Measurements from ENCODE around the gene DENND4C.
A peak's percentile ranks its signal among the peaks of the same experiment; 100 is the strongest.

The DENND4C gene

DNA sequence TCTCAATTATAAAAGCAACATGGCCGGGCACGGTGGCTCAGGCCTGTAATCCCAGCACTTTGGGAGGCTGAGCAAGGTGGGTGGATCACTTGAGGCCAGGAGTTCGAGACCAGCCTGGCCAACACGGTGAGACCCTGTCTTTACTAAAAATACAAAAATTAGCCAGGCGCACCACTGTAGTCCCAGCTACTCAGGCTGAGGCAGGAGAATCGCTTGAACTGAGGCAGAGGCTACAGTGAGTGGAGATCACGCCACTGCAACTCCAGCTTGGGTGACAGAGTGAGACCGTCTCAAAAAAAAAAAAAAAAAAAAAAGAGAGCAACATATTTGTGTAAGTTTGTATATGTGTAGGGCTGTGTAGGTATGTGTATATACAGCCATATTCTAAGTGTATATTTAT lies 142.1 kb downstream of the DENND4C start:
- DNase-seq (ENCODE audit: low read depth), result no peak
- H3K4me3 ChIP-seq (replicated peaks; ENCODE audit: low read depth, low read length), result no peak overlapping the region
- TF ChIP-seq, protein P1, sequence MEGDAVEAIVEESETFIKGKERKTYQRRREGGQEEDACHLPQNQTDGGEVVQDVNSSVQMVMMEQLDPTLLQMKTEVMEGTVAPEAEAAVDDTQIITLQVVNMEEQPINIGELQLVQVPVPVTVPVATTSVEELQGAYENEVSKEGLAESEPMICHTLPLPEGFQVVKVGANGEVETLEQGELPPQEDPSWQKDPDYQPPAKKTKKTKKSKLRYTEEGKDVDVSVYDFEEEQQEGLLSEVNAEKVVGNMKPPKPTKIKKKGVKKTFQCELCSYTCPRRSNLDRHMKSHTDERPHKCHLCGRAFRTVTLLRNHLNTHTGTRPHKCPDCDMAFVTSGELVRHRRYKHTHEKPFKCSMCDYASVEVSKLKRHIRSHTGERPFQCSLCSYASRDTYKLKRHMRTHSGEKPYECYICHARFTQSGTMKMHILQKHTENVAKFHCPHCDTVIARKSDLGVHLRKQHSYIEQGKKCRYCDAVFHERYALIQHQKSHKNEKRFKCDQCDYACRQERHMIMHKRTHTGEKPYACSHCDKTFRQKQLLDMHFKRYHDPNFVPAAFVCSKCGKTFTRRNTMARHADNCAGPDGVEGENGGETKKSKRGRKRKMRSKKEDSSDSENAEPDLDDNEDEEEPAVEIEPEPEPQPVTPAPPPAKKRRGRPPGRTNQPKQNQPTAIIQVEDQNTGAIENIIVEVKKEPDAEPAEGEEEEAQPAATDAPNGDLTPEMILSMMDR (IDR thresholded peaks at IDR 0.05; ENCODE audit: low read length, missing control alignments), result no peak

DNA sequence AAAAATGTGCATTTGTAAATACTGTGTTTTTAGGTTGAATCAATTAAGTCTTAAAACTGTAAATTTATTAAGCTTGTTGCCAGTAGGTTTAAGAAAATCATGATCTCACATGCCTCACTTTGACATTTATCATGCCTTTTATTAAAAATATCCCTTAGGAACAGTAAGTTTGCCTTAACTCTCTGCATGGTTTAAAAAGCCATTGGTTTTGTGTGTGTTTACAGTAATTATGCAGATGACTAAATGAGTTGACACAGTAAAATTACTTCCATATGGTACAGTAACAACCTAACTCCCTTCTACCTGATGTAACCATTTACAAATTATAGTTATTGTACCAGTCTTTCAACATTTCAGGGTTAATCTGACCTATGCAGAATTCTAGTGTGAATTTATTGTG lies 143.0 kb downstream of the DENND4C start:
- TF ChIP-seq, protein P1 (IDR thresholded peaks at IDR 0.05; ENCODE audit: low read length, missing control alignments), result no peak
- H3K4me3 ChIP-seq (replicated peaks; ENCODE audit: low read depth, low read length), result no peak overlapping the region
- no peak for DNase-seq (ENCODE audit: low read depth)

- TF ChIP-seq, protein P1 (IDR thresholded peaks at IDR 0.05; ENCODE audit: low read length, missing control alignments), result no peak
- peak; percentile 54 for DNase-seq (ENCODE audit: low read depth)
Measured at GRCh38 chr9:19375538-19375937, 145.0 kb downstream of the DENND4C start.

DNA sequence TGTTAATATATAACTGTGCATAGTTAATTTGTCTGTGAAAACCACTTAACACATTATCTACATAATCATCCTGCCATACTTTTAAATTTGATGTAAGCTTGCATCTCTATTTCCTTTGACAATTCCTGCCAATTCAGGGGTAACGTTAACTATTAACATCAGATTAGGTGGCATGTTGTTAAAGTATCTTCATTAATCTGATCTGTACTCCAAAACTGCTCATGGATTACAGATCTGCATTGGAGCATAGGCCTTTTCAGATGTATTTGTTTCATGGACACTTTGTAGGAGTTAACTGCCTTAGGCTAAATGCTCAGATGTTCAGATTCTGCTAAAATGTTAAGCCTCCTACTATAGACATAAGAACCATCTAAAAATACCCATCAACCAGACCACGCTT lies 146.4 kb downstream of the DENND4C start:
- TF ChIP-seq, protein P1 (IDR thresholded peaks at IDR 0.05; ENCODE audit: low read length, missing control alignments), result no peak
- DNase-seq (ENCODE audit: low read depth), result no peak
- peak overlapping the region; percentile 73 for H3K4me3 ChIP-seq (replicated peaks; ENCODE audit: low read depth, low read length)

More at GRCh38 chr9:19375538-19375937, 145.0 kb downstream of the DENND4C start:
- no peak overlapping the region for H3K4me3 ChIP-seq (replicated peaks; ENCODE audit: low read depth, low read length)

DNA sequence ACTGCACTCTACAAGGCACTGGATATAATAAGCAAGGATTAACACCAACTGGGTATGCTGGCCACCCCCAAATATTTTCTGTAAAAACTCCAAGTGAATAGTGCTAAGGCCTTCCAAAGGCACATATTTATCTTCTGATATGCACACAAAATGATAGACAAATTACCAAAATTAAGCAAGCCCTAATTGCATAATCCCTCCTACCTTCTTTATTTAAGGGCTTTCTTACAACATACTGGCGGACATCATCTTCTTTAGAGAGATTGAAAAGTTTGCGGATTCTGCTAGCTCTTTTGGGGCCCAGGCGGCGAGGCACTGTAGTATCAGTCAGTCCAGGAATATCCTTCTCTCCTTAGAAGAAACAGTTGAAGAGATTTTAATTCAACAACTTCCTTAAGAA lies 147.7 kb downstream of the DENND4C start:
- no peak for DNase-seq (ENCODE audit: low read depth)
- TF ChIP-seq, protein P1 (IDR thresholded peaks at IDR 0.05; ENCODE audit: low read length, missing control alignments), result no peak
- H3K4me3 ChIP-seq (replicated peaks; ENCODE audit: low read depth, low read length), result peak overlapping the region; percentile 73

DNA sequence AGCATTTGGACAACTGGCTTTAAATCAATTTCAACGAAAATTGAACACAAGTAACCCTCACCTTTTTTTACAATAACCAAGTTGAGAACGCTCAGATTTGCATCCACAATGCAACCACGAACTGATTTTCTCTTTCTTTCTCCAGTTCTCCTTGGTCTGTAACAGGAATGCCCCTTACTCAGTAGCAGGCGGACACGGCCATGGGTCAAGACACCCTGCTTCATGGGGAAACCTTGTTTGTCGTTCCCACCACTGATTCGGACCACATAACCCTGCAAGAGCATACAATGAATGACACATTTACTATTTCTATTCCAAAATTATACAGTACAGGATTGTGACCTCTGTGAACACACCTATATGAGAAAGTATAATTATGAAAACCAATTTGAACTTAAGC lies 148.2 kb downstream of the DENND4C start:
- TF ChIP-seq, protein P1 (IDR thresholded peaks at IDR 0.05; ENCODE audit: low read length, missing control alignments), result no peak
- peak overlapping the region; percentile 73 for H3K4me3 ChIP-seq (replicated peaks; ENCODE audit: low read depth, low read length)
- DNase-seq (ENCODE audit: low read depth), result no peak

GRCh38 chr9:19379283-19379682 lies 148.8 kb downstream of the DENND4C start:
- H3K4me3 ChIP-seq (replicated peaks; ENCODE audit: low read depth, low read length), result peak overlapping the region; percentile 73
- DNase-seq (ENCODE audit: low read depth), result no peak
- TF ChIP-seq, protein P1 (IDR thresholded peaks at IDR 0.05; ENCODE audit: low read length, missing control alignments), result no peak

All from fibroblast of pulmonary artery (primary cell).